ENCODE data around the gene ODC1.
"Not testable (repeated sequence)": the region's sequence is repeated elsewhere in the genome, so short reads cannot be mapped to it uniquely, and the experiment has no call there.

The ODC1 gene

GRCh38 chr2:10477443-10478297 is 29.5 kb upstream of the ODC1 start:
- no peak for DNase-seq

- no peak for DNase-seq
Observed at GRCh38 chr2:10476723-10477442, 28.8 kb upstream of the ODC1 start.

- no peak for DNase-seq
Observed at GRCh38 chr2:10475811-10476660, 27.9 kb upstream of the ODC1 start.

GRCh38 chr2:10475221-10475722 is 27.1 kb upstream of the ODC1 start:
- no peak for DNase-seq

- DNase-seq: no peak
Observed at GRCh38 chr2:10473121-10473756, 25.1 kb upstream of the ODC1 start.

GRCh38 chr2:10471955-10472354 is 23.8 kb upstream of the ODC1 start:
- DNase-seq: no peak

GRCh38 chr2:10471046-10471571 is 23.0 kb upstream of the ODC1 start:
- DNase-seq: no peak

- DNase-seq: no peak
Observed at GRCh38 chr2:10469955-10470608, 22.0 kb upstream of the ODC1 start.

- no peak for DNase-seq
Observed at GRCh38 chr2:10469301-10469700, 21.2 kb upstream of the ODC1 start.

GRCh38 chr2:10467401-10467800 is 19.3 kb upstream of the ODC1 start:
- DNase-seq: no peak

- DNase-seq: no peak
Observed at GRCh38 chr2:10466801-10467200, 18.7 kb upstream of the ODC1 start.

- DNase-seq: no peak
Observed at GRCh38 chr2:10465910-10466309, 17.8 kb upstream of the ODC1 start.

GRCh38 chr2:10462178-10463083 is 14.3 kb upstream of the ODC1 start:
- DNase-seq: no peak

- DNase-seq: no peak
Observed at GRCh38 chr2:10460366-10460796, 12.3 kb upstream of the ODC1 start.

- DNase-seq: no peak
Observed at GRCh38 chr2:10457846-10458598, 9.9 kb upstream of the ODC1 start.

- DNase-seq: not testable (repeated sequence)
Observed at GRCh38 chr2:10457195-10457594, 9.1 kb upstream of the ODC1 start.

GRCh38 chr2:10454505-10454904 is 6.4 kb upstream of the ODC1 start:
- DNase-seq: no peak

GRCh38 chr2:10453905-10454298 is 5.8 kb upstream of the ODC1 start:
- no peak for DNase-seq

- no peak for DNase-seq
Observed at GRCh38 chr2:10452956-10453904, 5.1 kb upstream of the ODC1 start.
